GM19372 (cell line): ENCODE measurements around the gene PAPSS2.
"Not testable (repeated sequence)": the region's sequence is repeated elsewhere in the genome, so short reads cannot be mapped to it uniquely, and the experiment has no call there.

Experiments used
- ATAC-seq: cut with Tn5 transposase; IDR thresholded peaks from one replicate; pipeline ENCODE4 v1.9.1; 2021; ENCODE audit warnings: mild to moderate bottlenecking, low read depth, moderate library complexity; ENCODE audit not compliant: unreplicated experiment

Gene PAPSS2

DNA sequence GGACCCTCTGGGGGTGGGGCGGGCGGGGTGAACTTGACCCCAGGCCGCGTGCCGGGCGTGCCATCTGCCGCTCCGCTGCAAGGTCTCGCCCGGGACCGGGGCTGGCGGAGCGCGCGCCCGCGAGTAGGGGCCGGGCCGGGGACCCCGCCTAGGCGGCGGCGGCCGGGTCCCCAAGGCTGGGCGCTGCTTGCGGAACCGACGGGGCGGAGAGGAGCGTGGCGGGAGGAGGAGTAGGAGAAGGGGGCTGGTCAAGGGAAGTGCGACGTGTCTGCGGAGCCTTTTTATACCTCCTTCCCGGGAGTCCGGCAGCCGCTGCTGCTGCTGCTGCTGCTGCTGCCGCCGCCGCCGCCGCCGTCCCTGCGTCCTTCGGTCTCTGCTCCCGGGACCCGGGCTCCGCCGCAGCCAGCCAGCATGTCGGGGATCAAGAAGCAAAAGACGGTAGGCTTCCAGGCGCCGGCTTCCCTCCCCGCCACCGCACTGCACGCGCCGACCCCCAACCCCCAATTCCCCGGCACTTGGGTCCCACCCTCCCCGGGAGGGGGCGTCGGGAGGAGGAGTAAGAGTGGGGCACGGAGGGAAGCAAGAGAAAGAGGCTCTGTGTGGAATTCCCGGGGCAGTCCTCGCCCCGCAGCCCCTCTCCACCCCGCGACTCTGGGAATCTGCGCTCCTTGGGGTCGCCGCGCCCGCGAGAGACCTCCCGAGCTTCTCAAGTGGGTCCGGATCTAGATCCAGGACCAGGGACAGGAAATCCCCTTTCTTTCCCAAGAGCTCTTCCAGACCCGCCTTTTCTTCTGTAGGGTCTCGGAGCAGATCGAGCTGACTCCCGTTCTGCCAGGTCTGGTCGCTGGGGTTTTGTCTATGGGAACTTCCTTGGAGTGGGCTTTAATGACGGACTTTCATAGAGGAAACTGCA lies at the start of gene PAPSS2:
TSS of gene PAPSS2 (plus strand) at position 308 of the 913 bp plus-strand sequence. CDS start at position 412, 104 bp downstream.
- ATAC-seq: no peak

DNA sequence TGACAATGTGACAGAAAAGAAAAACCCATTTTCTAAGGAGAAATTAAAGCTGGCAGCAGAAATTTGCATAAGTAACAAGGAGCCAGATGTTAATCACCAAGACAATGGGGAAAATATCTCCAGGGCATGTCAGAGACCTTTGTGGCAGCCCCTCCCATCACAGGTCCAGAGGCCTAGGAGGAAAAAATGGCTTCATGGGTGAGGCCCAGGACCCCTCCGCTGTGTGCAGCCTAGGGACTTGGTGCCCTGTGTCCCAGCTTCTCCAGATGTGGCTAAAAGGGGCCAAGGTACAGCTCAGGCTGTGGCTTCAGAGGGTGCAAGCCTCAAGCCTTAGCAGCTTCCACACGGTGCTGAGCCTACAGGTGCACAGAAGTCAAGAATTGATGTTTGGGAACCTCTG lies 48.3 kb upstream of the PAPSS2 start:
- not testable (repeated sequence) for ATAC-seq

DNA sequence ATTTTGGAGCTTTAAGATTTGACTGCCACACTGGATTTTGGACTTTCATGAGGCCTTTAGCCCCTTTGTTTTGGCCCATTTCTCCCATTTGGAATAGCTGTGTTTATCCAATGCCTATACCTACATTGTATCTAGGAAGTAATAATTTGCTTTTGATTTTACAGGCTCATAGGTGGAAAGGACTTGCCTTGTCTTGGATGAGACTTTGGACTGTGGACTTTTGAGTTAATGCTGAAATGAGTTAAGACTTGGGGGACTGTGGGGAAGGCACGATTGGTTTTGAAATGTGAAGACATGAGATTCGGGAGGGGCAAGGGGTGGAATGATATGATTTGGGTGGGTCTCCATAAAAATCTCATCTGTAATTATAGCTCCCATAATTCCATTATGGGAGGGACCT lies 47.6 kb upstream of the PAPSS2 start:
- ATAC-seq: no peak

DNA sequence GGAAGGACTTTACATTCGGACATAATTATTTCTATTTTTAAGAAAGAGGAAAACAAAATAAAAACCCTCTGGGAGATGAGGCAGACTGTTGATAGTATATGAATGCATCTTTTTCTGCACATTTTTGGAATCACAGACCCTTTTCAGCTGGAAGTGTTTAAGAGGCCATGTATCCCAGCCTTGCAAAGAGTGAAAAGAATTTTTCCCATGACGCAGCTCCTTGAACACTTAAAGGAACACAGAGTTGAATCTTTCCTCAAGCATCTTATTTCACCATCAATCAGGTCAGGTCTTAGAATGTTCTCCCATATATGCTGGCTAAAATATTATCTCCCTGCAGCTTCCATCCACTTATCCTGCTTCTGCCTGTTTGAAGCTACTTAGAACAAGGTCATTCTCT lies 45.9 kb upstream of the PAPSS2 start:
- no peak for ATAC-seq

DNA sequence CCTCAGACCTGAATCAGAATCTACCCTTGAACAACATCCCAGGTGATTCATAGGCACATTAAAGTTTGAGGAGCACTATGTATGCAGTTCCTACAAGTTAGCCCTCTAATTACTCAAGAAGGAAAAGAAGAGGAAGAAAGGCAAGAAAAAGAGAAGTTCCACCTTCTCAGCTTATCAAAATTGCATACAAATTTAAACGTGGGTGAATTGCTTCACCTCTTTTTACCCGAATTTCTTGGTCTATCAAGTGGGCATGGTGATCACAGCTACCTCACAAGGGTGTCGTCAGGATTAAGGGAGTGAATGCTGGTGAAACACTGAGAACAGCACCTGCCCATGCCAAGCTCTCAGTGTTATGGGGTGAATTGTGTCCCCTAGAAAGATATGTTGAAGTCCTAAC lies 43.8 kb upstream of the PAPSS2 start:
- no peak for ATAC-seq

DNA sequence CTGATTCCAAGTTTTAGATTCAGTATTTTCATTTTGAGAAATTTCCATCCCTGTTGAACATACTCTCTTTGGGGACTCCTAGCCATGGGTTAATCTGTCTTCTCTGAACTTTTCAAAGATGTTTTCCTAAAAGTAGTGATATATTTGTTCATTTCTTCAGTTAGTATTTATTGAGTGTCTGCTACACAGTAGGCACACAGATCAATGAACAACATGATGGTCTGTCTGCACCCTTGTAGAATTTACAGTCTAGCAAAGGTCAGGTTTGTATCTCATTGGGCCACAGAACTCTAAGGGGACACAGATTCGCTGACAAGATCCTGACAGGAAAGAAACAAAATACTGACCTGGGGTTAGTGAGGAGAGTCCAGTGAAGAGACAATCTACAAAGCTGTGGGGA lies 42.2 kb upstream of the PAPSS2 start:
- no peak for ATAC-seq

DNA sequence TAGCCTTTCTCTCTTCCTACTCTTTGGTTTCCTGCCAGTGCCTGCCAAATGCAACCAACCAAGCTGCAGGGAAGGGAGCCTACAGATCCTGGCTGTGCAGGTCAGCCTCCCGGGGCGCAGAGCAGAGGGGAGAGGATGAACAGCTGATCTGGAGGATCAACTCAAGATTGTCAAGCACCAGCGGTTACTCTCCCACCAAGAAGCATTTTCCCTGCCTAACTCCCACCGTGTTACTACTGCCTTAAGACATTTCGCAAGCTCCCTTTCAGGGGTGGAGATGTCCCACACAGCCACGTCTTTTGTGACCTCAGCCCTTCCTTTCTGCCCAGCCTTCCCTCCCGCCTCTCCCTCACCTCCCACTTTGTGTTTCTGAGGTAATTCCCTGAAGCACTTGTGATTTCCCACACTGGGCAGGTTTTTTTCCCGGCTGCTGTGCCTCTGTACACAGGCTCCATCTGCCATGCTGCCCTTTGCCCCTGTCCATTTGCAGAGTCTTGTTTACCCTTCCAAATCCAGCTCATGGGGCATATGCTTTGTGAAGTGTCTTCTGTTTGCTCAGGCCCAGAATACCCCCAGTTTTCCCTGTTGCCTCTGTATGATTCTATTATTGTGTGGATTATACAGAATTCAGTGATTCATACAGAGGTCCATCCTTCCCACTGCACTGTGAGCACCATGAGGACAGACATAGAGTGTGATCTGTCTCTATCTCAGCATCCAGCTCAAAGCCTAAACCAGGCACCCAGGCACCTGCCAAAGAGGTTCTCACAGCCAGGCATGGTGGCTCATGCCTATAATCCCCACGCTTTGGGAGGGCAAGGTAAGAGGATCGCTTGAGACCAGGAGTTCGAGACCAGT lies 40.9 kb upstream of the PAPSS2 start:
- ATAC-seq: no peak

DNA sequence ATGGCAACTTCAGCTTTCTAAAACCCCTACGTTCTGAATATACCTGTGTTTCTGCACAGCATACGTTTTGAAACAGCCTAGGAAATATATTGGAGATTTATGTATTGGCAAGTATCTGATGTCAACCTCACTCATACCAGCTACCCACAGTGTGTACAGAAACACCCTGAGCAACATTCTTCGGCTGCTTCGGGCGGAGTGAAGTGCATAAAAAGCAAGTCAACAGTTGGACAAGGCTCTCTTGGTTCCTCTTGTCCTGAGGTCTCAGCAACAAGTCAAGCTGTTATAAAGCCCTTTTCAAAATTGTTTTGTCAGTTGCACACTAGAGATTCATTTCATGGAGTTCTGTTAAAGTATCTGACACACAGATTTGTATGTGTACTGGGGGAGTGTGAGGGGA lies 40.0 kb upstream of the PAPSS2 start:
- no peak for ATAC-seq

DNA sequence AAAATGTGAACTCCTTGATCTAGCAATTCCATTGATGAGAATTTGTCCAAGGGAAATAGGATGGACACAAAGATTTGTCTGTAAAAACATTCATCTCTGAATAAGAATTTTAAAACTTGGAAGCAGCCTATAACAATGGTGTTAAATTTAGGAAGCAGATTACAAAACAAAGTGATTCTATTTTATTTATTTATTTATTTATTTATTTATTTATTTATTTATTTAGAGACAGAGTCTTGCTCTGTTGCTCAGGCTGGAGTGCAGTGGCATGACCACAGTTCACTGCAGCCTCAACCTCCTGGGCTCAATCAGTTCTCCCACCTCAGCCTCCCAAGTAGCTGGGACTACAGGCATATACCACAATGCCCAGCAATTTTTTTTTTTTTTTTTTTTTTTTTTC lies 38.2 kb upstream of the PAPSS2 start:
- not testable (repeated sequence) for ATAC-seq

DNA sequence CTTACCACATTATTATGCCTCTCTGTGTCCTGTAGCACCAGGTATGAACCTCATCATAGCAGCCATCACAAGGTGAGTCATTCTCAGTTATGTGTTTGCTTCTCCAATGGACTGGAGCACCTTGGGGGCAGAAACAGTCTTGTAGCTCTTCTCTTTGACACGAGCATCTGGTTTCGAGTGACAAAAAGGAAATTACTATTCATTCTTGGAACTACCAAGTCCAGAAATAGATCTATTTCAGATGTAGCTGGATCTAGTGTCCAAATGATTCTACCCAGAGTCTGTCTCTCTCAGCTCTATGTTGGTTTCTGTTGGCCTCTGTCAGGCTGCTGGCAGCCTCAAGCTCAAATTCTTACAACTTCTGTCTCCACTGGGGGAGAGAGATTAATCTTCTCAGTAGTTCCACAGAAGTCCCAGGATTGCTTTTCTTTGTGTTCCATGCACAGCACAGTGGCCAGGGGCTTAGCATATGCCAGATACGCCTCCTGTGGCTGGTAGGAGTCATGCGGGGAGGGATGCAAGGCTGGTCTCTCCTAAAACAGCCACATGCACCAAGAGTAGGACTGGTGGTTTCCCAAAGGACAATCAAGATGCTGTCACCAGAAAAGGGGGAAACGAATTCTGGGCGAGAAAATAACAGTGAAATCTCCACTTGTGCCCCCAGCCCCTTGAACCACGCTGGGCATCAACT lies 37.2 kb upstream of the PAPSS2 start:
- no peak for ATAC-seq

DNA sequence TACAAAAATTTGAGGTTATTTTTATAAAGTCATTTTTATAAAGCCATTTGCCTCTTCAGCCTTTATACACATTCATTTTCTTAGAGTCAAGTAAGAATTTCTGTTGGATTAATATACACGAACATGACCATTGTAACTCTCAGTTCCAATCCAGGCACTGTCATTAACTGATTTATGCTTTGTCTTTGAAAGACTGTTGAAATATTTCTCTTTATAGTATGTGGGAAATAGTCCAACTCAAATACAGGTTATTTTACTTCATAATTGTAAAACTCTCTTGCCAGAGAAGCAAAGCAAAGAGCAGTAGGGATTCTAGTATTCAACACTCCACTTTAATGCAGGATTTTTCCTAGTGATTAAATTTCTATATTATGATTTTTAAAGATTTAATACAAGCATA lies 36.5 kb upstream of the PAPSS2 start:
- ATAC-seq: no peak

DNA sequence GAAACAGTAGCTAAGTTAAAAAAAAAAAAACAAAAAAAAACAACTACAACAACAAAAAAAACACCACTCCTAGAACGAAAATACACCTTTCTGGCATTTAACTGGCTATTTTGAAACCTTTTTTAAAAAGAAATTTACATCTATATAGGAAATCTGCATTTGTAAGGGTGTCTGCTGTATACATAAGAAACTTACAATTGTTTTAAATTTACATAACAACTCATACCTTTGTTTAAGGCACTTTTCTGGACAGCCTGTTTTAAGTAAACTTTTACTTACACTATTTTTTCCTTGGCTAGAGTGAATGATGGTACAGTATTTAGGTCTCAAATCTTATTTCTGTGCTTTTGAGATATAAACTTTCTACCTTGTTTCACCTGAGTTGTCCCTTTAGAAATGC lies 34.0 kb upstream of the PAPSS2 start:
- ATAC-seq: no peak

DNA sequence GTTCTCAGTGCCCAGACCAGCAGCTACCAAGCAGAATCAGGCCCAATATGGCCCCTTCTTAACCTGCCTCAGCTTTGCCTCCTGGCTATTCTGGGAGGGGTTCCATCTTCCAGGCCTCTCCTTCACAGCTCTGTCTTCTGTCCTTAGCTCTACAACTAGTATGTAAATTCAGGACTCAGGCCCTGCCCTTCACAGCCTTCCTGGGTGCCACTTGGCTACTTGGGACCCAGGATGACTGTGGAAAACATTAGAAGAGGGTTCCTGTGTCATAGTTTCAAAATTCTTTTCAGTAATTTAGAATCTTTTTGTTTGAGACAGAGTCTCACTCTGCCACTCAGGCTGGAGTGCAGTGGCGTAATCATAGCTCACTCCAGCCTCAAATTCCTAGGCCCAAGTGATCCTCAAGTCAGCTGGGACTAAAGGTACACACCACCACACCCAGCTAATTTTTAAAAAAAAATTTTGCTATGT lies 33.2 kb upstream of the PAPSS2 start:
- ATAC-seq: no peak

DNA sequence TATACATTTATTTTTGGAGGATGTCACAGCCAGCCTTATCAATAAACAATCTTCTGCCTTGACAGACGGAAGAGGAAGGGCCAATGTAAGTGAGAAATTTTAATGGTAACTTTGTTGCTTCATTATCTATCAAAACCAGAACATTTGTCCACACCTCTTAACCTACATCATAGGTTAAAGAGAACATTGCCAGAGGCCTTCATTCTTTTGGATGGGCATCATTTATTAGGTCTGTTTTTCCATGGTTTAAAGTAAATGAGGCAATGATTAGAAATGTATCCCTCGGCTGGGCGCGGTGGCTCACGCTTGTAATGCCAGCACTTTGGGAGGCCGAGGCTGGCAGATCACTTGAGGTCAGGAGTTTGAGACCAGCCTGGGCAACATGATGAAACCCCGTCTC lies 29.5 kb upstream of the PAPSS2 start:
- no peak for ATAC-seq

DNA sequence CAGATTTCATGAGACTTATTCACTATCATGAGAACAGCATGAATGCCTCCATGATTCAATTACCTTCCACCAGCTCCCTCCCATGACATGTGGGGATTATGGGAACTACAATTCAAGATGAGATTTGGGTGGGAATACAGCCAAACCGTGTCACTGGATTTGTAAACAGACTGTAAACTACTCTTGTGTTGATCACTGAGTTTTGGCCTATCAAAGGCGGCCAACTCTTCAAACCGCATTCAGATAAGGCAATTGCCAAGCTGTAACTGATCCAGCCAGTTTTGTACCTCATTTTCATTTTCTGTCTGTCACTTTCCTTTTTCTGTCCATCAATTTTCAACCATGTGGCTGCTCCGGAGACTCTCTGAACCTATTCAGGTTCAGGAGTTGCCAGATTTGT lies 27.2 kb upstream of the PAPSS2 start:
- ATAC-seq: no peak

DNA sequence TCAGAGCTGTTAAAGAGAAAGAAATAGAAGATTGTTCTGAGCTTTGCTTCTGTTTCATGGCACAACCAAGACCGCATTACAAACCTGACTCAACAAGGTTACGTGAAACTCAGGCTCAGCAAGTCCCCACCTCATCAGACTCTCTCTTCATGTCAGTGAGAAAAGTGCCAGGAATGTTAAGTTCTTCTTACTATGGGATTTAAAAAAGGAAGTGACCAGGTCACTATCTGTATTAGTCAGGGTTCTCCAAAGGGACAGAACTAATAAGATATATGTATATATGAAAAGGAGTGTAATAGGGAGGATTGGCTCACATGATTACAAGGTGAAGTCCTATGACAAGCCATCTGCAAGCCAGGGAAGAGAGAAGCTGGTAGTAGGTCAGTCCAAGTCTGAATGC lies 25.4 kb upstream of the PAPSS2 start:
- no peak for ATAC-seq

DNA sequence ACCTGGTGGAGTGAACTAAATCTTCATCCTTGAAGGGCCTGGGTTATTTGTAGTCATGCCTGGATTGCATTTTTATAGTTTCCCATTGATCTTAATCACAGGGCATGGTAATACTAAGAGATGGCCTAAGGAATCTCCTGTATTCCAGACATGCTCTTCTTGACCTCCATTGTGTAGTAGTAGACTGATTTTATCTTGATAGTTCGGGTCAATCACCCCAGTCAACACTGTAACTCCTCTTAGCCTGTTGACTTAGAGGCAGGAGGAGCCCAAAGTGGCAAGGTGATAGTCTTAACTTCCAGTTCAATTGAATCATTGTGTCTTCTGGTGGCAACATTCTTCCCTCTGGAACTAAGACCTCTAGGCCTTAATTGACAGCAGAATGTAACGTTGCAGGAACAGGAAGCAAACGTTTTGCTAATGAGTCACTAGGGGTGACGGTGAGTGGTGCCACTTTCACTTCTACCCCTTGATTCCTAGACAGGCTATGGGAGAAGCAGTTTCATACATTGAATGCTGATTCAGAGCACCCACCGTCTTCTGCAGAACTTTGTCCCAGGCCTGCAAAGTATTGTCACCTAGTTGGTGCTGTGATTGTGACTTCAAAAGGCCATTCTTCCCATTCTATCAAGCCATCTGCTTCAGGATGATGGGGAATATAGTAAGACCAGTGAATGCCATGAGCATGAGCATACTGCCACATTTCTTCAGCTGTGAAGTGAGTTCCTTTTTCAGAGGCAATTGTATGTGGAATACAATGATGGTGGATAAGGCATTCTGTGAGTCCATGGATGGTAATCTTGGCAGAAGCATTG lies 24.0 kb upstream of the PAPSS2 start:
- ATAC-seq: no peak

DNA sequence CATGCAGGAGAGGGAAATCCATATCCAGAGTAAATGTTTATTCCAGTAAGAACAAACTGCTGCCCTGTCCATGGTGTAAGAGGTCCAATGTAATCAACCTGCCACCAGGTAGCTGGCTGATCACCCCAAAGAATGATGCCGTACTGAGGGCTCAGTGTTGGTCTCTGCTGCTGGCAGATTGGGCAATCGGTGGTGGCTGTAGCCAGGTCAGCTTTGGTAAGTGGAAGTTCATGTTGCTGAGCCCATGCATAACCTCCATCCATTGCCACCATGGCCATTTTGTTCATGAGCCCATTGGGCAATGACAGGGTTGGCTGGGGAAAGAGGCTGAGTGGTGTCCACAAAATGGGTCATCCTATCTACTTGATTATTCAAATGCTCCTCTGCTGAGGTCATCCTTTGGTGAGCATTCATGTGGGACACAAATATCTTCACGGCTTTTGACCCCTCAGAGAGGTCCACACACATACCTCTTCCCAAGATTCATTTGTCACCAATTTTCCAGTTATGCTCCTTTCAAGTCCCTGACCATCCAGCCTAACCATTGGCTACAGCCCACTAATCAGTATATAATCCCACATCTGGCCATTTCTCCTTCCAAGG lies 23.3 kb upstream of the PAPSS2 start:
- ATAC-seq: no peak

DNA sequence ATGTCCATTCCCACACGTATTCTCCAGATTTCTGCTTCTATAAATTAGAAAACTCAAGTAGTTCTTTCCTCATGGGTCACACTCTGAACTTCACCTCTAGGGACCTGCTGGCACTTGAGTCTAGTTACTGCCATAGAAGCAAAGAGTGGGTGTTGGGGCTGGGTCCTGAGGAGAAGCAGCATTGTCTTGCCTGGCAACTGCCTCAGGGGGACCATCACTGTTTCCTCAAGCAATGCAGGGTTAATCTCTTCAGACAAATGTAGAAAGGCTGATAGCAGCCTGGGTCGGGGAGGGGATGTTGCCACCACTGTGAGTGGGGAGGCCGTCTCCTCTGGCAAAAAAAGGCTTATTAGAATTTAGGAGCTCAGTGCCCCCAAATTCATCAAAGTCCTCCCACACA lies 20.2 kb upstream of the PAPSS2 start:
- ATAC-seq: no peak

DNA sequence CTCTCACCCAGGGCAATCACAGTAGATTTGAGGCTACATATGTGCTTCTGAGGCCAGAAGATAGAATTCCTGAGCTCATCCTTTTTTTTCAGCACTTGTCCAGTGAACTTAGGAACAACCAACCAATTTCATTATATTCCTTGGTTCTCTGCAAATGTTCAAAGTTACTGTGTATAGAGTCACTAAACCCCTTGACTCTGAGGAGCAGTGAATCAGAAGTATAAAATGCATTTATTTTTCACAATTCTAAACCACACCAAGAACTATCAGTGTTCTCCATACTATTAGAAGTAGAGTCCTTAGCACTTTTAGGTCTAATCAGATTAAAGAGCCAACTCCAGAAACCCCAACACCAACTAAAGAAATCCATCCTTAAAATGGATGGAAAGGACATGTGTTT lies 19.6 kb upstream of the PAPSS2 start:
- no peak for ATAC-seq
